Measurements from ENCODE around the gene CDON.

GRCh38 chr11:126012852-126013251 lies 49.8 kb downstream of the CDON start:
- TF ChIP-seq CTCF (IDR thresholded peaks at IDR 0.05; ENCODE audit: borderline replicate concordance, extremely low read depth, low read length, poor library complexity, severe bottlenecking), result no peak
- no peak for TF ChIP-seq EZH2 (IDR thresholded peaks at IDR 0.05; ENCODE audit: borderline replicate concordance, low read depth, low read length, severe bottlenecking)

Data from DND-41 (cell line).